IPS-20b (cell line): ENCODE data around the gene RAB40C.

Experiments used
- H3K27ac ChIP-seq: one replicate; pipeline ENCODE4 v1.5.1; 2013; ENCODE audit warnings: low read length
- H3K27me3 ChIP-seq: 2 replicates; pipeline ENCODE4 v1.6.1; 2013; ENCODE audit warnings: mild to moderate bottlenecking, low read length, inconsistent platforms; ENCODE audit not compliant: insufficient read depth
- H3K36me3 ChIP-seq: 2 replicates; pipeline ENCODE4 v1.6.1; 2013; ENCODE audit warnings: low read depth, mild to moderate bottlenecking, inconsistent platforms, low read length, moderate library complexity; ENCODE audit not compliant: insufficient read depth
- H3K4me1 ChIP-seq: 2 replicates; pipeline ENCODE4 v1.6.1; 2013; ENCODE audit warnings: mild to moderate bottlenecking, control low read depth, inconsistent platforms, low read length, moderate library complexity; ENCODE audit not compliant: insufficient read depth
- H3K4me3 ChIP-seq: 2 replicates; pipeline ENCODE4 v1.5.1; 2013; ENCODE audit warnings: mild to moderate bottlenecking, low read length, inconsistent platforms
- H3K9ac ChIP-seq: 2 replicates; pipeline ENCODE4 v1.6.1; 2013; ENCODE audit warnings: low read depth, mild to moderate bottlenecking, inconsistent platforms, low read length, moderate library complexity
- H3K9me3 ChIP-seq: 2 replicates; pipeline ENCODE4 v1.6.1; 2013; ENCODE audit warnings: mild to moderate bottlenecking, low read depth, low read length, inconsistent platforms; ENCODE audit not compliant: insufficient read depth

Gene RAB40C

DNA sequence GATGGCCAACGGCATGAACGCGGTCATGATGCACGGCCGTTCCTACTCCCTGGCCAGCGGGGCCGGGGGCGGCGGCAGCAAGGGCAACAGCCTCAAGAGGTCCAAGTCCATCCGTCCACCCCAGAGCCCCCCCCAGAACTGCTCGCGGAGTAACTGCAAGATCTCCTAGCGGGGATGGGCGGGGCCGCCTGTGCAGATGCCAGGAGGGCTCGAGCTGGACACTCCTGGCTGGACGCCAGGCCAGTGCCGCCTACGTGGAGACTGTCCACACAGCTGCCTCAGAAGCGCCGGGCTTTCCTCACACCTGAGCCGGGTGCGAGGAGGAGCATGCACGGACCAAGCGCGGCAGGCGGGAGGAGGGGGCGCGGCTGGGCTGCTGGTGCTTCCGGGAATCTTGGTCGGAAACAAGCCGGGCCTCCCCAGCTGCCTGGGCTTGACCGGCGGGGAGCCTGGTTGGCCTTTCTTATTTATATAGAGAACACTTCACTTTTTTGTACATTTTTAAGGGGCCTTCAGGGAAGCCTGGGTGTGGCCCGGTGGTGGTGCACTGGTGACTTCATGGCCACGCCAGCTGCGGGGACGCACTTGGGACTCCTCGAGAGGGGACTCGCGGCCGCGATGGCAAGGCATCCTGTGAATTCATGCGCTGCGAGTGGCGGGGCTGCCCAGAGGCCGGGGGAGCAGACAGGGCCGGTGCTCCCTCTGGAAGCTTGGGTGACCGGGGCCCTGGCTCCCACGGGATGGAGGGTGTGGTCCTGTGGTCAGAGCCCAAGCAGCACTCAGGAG lies 37.8 kb downstream of the RAB40C start:
- no peaks in the 10 kb centered on the region for H3K27me3 ChIP-seq
- H3K4me3 ChIP-seq = no peak overlapping the region
- no peak overlapping the region for H3K27ac ChIP-seq
- H3K9me3 ChIP-seq = no peaks in the 10 kb centered on the region
- peaks cover 12% of the 10 kb centered on the region; the same call in 1 of the 2 replicates for H3K4me1 ChIP-seq
- H3K9ac ChIP-seq = no peak overlapping the region
- no peaks in the 10 kb centered on the region; the same call in 1 of the 2 replicates for H3K36me3 ChIP-seq

DNA sequence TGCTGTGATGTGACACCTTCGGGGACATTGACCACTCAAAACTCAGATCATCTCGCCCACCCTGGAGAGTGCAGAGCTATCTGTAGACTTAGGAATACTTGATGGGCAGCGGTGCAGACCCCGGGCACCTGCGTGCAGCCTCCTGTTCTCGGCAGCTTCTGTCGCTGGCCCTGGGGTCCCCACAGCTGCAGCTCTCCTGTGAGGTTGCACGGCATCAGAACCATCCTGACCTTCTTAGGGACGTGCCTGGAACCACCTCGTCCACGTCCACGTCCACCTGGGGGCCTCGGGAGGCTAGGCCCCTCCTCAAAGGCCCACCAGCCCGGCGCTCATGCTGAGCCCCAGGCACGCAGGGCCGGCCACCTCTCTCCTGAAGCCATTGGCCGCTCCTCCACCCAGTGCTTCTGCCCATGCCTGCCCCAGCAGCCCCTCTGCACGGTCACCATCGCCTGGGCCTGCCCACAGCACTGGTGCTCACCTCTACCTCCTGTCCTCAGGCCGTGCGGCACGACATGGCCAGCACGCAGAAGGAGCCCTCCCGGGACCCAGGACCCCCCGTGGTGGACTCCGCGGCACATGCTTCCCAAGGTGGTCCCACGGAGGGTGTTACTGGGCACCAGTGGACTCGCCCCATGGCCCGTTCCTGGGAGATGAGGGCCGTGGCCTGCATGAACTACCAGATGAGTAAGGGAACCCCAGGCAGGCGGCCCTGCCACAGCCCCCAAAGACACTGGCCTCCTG lies 38.6 kb downstream of the RAB40C start:
- Histone ChIP-seq H3K27ac (peak overlapping the region; percentile 49), H3K36me3 (no peaks in the 10 kb centered on the region; the same call in 1 of the 2 replicates), H3K9ac (no peak overlapping the region), H3K9me3 (no peaks in the 10 kb centered on the region), H3K27me3 (no peaks in the 10 kb centered on the region), H3K4me3 (no peak overlapping the region), H3K4me1 (peaks cover 12% of the 10 kb centered on the region; the same call in 1 of the 2 replicates)

DNA sequence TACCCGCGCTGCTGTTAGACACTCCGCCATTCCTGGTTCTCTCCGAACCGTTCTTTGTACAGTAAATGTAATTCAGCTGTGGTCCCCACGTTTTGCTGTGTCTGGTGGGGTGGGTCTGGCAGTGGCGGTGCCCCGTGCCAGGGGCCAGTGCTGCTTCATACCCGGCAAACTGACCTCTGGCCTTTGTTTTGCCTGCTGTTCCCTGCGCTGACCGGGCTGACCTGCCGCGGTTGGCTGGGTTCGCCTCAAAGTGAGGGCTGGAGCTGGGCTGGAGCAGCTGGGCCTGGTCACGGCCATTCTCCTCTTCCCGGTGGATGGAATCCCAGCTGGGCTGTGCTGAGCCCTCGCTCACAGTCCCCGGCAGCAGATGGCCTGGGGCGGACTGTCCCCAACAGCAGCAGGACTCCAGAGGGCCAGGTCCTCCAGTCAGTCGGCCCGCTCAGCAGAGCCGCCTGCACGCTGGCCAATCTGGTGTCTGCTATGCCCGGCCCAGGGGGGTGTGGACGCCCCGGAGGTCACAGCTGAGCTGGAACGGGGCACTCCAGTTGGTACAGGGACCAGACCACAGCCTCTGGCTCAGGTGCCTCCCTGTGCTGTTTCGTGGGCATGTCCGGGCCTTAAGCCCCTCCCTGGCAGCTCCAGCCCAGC lies 39.4 kb downstream of the RAB40C start:
- H3K9me3 ChIP-seq = no peaks in the 10 kb centered on the region
- H3K4me3 ChIP-seq = no peak overlapping the region
- no peaks in the 10 kb centered on the region; the same call in 1 of the 2 replicates for H3K36me3 ChIP-seq
- peaks cover 12% of the 10 kb centered on the region; the same call in 1 of the 2 replicates for H3K4me1 ChIP-seq
- peak overlapping the region; percentile 49 for H3K27ac ChIP-seq
- H3K9ac ChIP-seq = peak overlapping the region; percentile 68; the same call in 1 of the 2 replicates
- no peaks in the 10 kb centered on the region for H3K27me3 ChIP-seq

DNA sequence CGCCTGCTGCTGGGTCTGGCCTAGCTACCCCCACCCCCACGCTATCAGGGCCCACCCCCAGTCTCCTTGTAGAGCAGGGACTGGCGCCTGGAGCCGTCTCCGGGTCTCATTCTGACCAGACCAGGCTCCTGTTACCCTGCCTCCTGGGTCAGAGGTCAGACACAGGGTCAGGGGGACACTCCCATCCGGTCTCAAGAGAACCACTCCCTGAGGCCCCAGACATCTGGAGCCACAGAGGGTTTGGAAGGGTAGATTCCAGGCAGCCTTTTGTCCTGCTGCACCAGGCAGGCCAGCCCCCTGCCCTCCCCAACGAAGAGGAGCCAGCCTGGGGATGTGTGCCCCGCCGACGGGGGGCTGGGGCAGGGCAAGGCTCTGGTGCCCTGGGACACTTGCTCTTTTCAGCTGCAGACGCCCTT lies 40.0 kb downstream of the RAB40C start:
- peak overlapping the region; percentile 68; the same call in 1 of the 2 replicates for H3K9ac ChIP-seq
- H3K36me3 ChIP-seq = no peaks in the 10 kb centered on the region; the same call in 1 of the 2 replicates
- H3K27me3 ChIP-seq = no peaks in the 10 kb centered on the region
- peak overlapping the region; percentile 2 for H3K27ac ChIP-seq
- H3K9me3 ChIP-seq = no peaks in the 10 kb centered on the region
- peaks cover 12% of the 10 kb centered on the region; the same call in 1 of the 2 replicates for H3K4me1 ChIP-seq
- H3K4me3 ChIP-seq = peak overlapping the region; percentile 66; the same call in 1 of the 2 replicates

DNA sequence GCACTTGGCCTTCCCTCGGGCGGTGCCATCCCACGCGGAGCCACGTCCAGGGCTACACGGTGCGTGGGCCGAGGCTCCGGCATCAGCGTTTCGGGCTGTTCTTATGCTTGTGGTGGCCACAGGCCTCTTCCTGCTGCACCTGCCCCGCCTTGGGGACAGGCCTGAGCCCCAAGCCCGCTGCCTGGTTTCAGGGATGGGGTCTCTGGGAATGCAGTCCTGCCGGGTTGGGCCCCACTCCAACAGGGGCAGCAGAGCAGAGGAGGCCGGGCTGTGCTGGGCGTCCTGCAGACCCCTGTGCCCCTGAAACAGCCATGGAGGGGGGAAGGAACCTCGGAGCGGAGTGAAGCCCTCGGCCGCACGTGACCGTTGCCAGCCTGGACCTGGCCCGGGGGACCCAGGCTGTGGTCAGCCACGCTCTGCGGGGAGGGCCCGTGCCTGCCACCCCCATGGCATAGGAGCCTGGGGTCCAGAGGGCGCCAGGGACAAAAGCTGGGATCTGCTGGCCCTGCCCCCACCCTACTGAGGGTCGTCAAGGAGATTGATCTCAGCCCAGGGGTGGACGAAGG lies 40.5 kb downstream of the RAB40C start:
- peak overlapping the region; percentile 68; the same call in 1 of the 2 replicates for H3K9ac ChIP-seq
- peak overlapping the region; percentile 2 for H3K27ac ChIP-seq
- H3K4me3 ChIP-seq = peak overlapping the region; percentile 66; the same call in 1 of the 2 replicates
- H3K27me3 ChIP-seq = no peaks in the 10 kb centered on the region
- peaks cover 12% of the 10 kb centered on the region; the same call in 1 of the 2 replicates for H3K4me1 ChIP-seq
- no peaks in the 10 kb centered on the region for H3K9me3 ChIP-seq
- no peaks in the 10 kb centered on the region; the same call in 1 of the 2 replicates for H3K36me3 ChIP-seq

DNA sequence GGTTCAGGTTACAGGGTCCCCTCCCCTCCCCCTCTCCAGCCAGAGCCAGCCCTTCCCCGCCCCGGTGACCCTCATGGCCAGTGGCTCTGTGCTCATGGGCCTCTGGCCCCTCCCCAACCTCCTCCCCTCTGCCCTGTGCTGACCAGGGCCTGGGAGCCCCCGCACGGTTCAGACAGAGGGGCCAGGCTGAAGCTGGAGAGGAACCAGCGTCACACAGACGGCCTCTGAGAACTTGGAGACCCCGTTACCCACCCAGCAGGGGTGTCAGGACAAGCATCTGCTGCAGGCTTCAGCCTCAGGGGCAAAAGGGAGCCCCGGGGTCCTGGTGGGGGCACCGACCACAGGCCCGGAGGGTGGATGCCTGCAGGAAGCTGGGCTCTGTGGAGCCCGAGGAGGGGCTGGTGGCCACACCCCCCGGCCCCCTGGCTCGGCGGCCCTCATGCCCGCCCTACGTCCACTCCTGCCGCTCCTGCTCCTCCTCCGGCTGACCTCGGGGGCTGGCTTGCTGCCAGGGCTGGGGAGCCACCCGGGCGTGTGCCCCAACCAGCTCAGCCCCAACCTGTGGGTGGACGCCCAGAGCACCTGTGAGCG lies 41.0 kb downstream of the RAB40C start, which contains the start of gene WFIKKN1:
TSS of gene WFIKKN1 (plus strand) at position 171 of the 591 bp plus-strand sequence. CDS start at position 440, 269 bp downstream.
- H3K9ac ChIP-seq = peak within 1 kb of the TSS; percentile 68; the same call in 1 of the 2 replicates
- peaks cover 12% of the 10 kb centered on the region; the same call in 1 of the 2 replicates for H3K4me1 ChIP-seq
- no peaks in the 10 kb centered on the region for H3K9me3 ChIP-seq
- H3K27me3 ChIP-seq = no peaks in the 10 kb centered on the region
- H3K27ac ChIP-seq = peak within 1 kb of the TSS; percentile 65
- H3K36me3 ChIP-seq = no peaks in the 10 kb centered on the region; the same call in 1 of the 2 replicates
- H3K4me3 ChIP-seq = peak within 1 kb of the TSS; percentile 66; the same call in 1 of the 2 replicates

DNA sequence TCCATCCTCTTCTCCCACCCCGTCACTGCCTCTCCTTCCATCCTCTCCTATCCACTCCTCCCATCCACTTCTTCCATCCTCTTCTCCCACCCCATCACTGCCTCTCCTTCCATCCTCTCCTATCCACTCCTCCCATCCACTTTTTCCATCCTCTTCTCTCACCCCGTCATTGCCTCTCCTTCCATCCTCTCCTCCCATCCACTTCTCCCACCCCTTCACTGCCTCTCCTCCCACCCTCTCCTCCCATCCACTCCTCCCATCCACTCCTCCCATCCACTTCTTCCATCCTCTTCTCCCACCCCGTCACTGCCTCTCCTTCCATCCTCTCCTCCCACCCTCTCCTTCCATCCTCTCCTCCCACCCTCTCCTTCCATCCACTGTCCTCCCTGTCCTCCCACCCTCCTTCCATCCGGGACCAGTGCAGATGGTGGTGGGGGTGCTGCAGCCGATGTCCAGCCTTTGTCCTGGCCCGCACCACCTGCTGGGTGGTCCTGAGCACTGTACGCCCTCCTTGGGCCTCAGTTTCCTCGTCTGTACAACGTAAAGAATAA lies 42.0 kb downstream of the RAB40C start:
- no peaks in the 10 kb centered on the region for H3K36me3 ChIP-seq
- no peak overlapping the region for H3K4me3 ChIP-seq
- no peaks in the 10 kb centered on the region for H3K27me3 ChIP-seq
- H3K9ac ChIP-seq = no peak overlapping the region
- H3K27ac ChIP-seq = no peak overlapping the region
- H3K9me3 ChIP-seq = no peaks in the 10 kb centered on the region
- peaks cover 12% of the 10 kb centered on the region; the same call in 1 of the 2 replicates for H3K4me1 ChIP-seq

DNA sequence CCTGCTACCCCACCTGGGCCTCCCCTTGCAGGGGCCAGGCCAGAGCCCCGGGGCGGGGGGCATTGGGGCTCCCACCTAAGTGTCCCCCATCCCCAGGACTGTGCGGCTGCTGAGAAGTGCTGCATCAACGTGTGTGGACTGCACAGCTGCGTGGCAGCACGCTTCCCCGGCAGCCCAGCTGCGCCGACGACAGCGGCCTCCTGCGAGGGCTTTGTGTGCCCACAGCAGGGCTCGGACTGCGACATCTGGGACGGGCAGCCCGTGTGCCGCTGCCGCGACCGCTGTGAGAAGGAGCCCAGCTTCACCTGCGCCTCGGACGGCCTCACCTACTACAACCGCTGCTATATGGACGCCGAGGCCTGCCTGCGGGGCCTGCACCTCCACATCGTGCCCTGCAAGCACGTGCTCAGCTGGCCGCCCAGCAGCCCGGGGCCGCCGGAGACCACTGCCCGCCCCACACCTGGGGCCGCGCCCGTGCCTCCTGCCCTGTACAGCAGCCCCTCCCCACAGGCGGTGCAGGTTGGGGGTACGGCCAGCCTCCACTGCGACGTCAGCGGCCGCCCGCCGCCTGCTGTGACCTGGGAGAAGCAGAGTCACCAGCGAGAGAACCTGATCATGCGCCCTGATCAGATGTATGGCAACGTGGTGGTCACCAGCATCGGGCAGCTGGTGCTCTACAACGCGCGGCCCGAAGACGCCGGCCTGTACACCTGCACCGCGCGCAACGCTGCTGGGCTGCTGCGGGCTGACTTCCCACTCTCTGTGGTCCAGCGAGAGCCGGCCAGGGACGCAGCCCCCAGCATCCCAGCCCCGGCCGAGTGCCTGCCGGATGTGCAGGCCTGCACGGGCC lies 42.8 kb downstream of the RAB40C start:
- Histone ChIP-seq H3K27ac (no peak overlapping the region), H3K4me3 (no peak overlapping the region), H3K9ac (no peak overlapping the region), H3K36me3 (no peaks in the 10 kb centered on the region), H3K27me3 (no peaks in the 10 kb centered on the region), H3K9me3 (no peaks in the 10 kb centered on the region), H3K4me1 (peaks cover 12% of the 10 kb centered on the region; the same call in 1 of the 2 replicates)

DNA sequence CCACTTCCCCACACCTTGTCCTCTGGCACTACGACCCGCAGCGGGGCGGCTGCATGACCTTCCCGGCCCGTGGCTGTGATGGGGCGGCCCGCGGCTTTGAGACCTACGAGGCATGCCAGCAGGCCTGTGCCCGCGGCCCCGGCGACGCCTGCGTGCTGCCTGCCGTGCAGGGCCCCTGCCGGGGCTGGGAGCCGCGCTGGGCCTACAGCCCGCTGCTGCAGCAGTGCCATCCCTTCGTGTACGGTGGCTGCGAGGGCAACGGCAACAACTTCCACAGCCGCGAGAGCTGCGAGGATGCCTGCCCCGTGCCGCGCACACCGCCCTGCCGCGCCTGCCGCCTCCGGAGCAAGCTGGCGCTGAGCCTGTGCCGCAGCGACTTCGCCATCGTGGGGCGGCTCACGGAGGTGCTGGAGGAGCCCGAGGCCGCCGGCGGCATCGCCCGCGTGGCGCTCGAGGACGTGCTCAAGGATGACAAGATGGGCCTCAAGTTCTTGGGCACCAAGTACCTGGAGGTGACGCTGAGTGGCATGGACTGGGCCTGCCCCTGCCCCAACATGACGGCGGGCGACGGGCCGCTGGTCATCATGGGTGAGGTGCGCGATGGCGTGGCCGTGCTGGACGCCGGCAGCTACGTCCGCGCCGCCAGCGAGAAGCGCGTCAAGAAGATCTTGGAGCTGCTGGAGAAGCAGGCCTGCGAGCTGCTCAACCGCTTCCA lies 43.6 kb downstream of the RAB40C start:
- Histone ChIP-seq H3K4me3 (no peak overlapping the region), H3K36me3 (no peaks in the 10 kb centered on the region), H3K4me1 (peaks cover 12% of the 10 kb centered on the region; the same call in 1 of the 2 replicates), H3K27ac (no peak overlapping the region), H3K9me3 (no peaks in the 10 kb centered on the region), H3K9ac (no peak overlapping the region), H3K27me3 (no peaks in the 10 kb centered on the region)
